WTC11 (cell line): ENCODE measurements around the gene PXT1. TPM values are rescaled to one million over a fixed set of nuclear protein-coding genes. Genes with fewer than 3 reads are reported as not detected.

Source experiments
- ATAC-seq: fragments of 200-7000 bp; cut with Tn5 transposase; 2 replicates; pipeline ENCODE4 v1.10.0; 2021; ENCODE audit warnings: mild to moderate bottlenecking, moderate library complexity
- CTCF ChIA-PET: fragments of 300-600 bp; sonication (Branson Sonifier 250); formaldehyde crosslinking; loops from one replicate; lab custom pipeline; 2021; ENCODE audit warnings: antibody characterized with exemption; lab: Charles Lee
- POLR2A ChIA-PET: fragments of 350-600 bp; sonication (Branson Sonifier 250); formaldehyde crosslinking; loops from one replicate; lab custom pipeline; 2021; ENCODE audit warnings: antibody characterized with exemption; lab: Charles Lee
- DNase-seq: peaks from one replicate; pipeline ENCODE4 v3.0.0; 2021; ENCODE audit warnings: low spot score
- H3K27ac Mint-ChIP-seq: 2 replicates; pipeline ENCODE4 v1.8.0; 2021; ENCODE audit warnings: mixed read lengths
- H3K27me3 Mint-ChIP-seq: 2 replicates; pipeline ENCODE4 v1.8.0; 2021; ENCODE audit warnings: low read depth, mild to moderate bottlenecking, moderate library complexity, mixed read lengths
- H3K36me3 Mint-ChIP-seq: 2 replicates; pipeline ENCODE4 v1.8.0; 2021; ENCODE audit warnings: mixed read lengths
- H3K4me1 Mint-ChIP-seq: 2 replicates; pipeline ENCODE4 v1.8.0; 2022; ENCODE audit warnings: mixed read lengths
- H3K4me3 Mint-ChIP-seq: 2 replicates; pipeline ENCODE4 v1.8.0; 2021; ENCODE audit warnings: mild to moderate bottlenecking, moderate library complexity, mixed read lengths
- H3K9me3 Mint-ChIP-seq: 2 replicates; pipeline ENCODE4 v1.8.0; 2021; ENCODE audit warnings: mixed read lengths
- AR ChIP-seq: fragments of 250-450 bp; sonication (Bioruptor Pico); IDR thresholded peaks from 2 replicates; pipeline ENCODE4 v1.9.0; 2021; ENCODE audit warnings: mild to moderate bottlenecking
- CDX4 ChIP-seq: fragments of 250-450 bp; sonication (Bioruptor Pico); IDR thresholded peaks from 2 replicates; pipeline ENCODE4 v1.9.0; 2021; ENCODE audit warnings: moderate library complexity, mild to moderate bottlenecking, inconsistent platforms, borderline replicate concordance
- E2F4 ChIP-seq: sonication (generic); formaldehyde crosslinking; IDR thresholded peaks from 2 replicates; pipeline ENCODE4 v1.8.1; 2022; ENCODE audit warnings: low read depth, mild to moderate bottlenecking, moderate library complexity, missing genetic modification reagents, borderline replicate concordance
- E2F5 ChIP-seq: sonication (generic); formaldehyde crosslinking; IDR thresholded peaks from 2 replicates; pipeline ENCODE4 v1.8.1; 2022; ENCODE audit warnings: mild to moderate bottlenecking, moderate library complexity, missing genetic modification reagents
- ESRRA ChIP-seq: sonication (generic); formaldehyde crosslinking; IDR thresholded peaks from 2 replicates; pipeline ENCODE4 v1.8.1; 2022; ENCODE audit warnings: mild to moderate bottlenecking, missing genetic modification reagents, borderline replicate concordance
- FOXK1 ChIP-seq: sonication (generic); formaldehyde crosslinking; IDR thresholded peaks from 2 replicates; pipeline ENCODE4 v1.8.0; 2022; ENCODE audit warnings: mild to moderate bottlenecking, moderate library complexity, missing genetic modification reagents
- NFE2L1 ChIP-seq: sonication (generic); formaldehyde crosslinking; IDR thresholded peaks from 2 replicates; pipeline ENCODE4 v1.8.1; 2023; ENCODE audit warnings: missing genetic modification reagents
- NR2C2 ChIP-seq: sonication (generic); formaldehyde crosslinking; IDR thresholded peaks from 2 replicates; pipeline ENCODE4 v1.8.0; 2022; ENCODE audit warnings: mild to moderate bottlenecking, missing genetic modification reagents
- OVOL2 ChIP-seq: fragments of 250-450 bp; sonication (Bioruptor Pico); IDR thresholded peaks from 2 replicates; pipeline ENCODE4 v1.9.0; 2021; ENCODE audit warnings: mild to moderate bottlenecking, borderline replicate concordance
- TCF7 ChIP-seq: sonication (generic); formaldehyde crosslinking; IDR thresholded peaks from 2 replicates; pipeline ENCODE4 v1.8.0; 2022; ENCODE audit warnings: mild to moderate bottlenecking, low read depth, missing genetic modification reagents, moderate library complexity
- TEAD1 ChIP-seq: sonication (generic); formaldehyde crosslinking; IDR thresholded peaks from 2 replicates; pipeline ENCODE4 v1.8.0; 2022; ENCODE audit warnings: mild to moderate bottlenecking, missing genetic modification reagents
- TEAD4 ChIP-seq: sonication (generic); formaldehyde crosslinking; IDR thresholded peaks from 2 replicates; pipeline ENCODE4 v1.8.0; 2022; ENCODE audit warnings: mild to moderate bottlenecking, missing genetic modification reagents
- ZNF121 ChIP-seq: sonication (generic); formaldehyde crosslinking; IDR thresholded peaks from 2 replicates; pipeline ENCODE4 v1.8.0; 2023; ENCODE audit warnings: missing genetic modification reagents
- ZNF138 ChIP-seq: sonication (generic); formaldehyde crosslinking; conservative IDR thresholded peaks from 2 replicates; pipeline ENCODE4 v1.8.1; 2022; ENCODE audit warnings: mild to moderate bottlenecking, moderate library complexity, missing genetic modification reagents
- ZNF219 ChIP-seq: sonication (generic); formaldehyde crosslinking; IDR thresholded peaks from 2 replicates; pipeline ENCODE4 v1.8.0; 2023; ENCODE audit warnings: missing genetic modification reagents, mild to moderate bottlenecking, borderline replicate concordance
- ZNF416 ChIP-seq: fragments of 250-450 bp; sonication (Bioruptor Pico); IDR thresholded peaks from 2 replicates; pipeline ENCODE4 v1.9.0; 2021; ENCODE audit warnings: mild to moderate bottlenecking, inconsistent platforms
- total RNA-seq: library from RNA; stranded (reverse); gene quantifications from 3 replicates; pipeline ENCODE4 v1.2.3, GENCODE V29; 2021
- TF ChIP-seq, protein P1 (sequence below): sonication (generic); formaldehyde crosslinking; IDR thresholded peaks from 2 replicates; pipeline ENCODE4 v1.8.1; 2023; ENCODE audit warnings: mild to moderate bottlenecking, missing genetic modification reagents, borderline replicate concordance
- TF ChIP-seq, protein P2 (sequence below): sonication (generic); formaldehyde crosslinking; IDR thresholded peaks from 2 replicates; pipeline ENCODE4 v1.8.0; 2023; ENCODE audit warnings: missing genetic modification reagents, mild to moderate bottlenecking, borderline replicate concordance

The PXT1 gene
- total RNA-seq, 1 experiment from 2014 or later: 0.15 TPM

- TF ChIP-seq, protein P1, sequence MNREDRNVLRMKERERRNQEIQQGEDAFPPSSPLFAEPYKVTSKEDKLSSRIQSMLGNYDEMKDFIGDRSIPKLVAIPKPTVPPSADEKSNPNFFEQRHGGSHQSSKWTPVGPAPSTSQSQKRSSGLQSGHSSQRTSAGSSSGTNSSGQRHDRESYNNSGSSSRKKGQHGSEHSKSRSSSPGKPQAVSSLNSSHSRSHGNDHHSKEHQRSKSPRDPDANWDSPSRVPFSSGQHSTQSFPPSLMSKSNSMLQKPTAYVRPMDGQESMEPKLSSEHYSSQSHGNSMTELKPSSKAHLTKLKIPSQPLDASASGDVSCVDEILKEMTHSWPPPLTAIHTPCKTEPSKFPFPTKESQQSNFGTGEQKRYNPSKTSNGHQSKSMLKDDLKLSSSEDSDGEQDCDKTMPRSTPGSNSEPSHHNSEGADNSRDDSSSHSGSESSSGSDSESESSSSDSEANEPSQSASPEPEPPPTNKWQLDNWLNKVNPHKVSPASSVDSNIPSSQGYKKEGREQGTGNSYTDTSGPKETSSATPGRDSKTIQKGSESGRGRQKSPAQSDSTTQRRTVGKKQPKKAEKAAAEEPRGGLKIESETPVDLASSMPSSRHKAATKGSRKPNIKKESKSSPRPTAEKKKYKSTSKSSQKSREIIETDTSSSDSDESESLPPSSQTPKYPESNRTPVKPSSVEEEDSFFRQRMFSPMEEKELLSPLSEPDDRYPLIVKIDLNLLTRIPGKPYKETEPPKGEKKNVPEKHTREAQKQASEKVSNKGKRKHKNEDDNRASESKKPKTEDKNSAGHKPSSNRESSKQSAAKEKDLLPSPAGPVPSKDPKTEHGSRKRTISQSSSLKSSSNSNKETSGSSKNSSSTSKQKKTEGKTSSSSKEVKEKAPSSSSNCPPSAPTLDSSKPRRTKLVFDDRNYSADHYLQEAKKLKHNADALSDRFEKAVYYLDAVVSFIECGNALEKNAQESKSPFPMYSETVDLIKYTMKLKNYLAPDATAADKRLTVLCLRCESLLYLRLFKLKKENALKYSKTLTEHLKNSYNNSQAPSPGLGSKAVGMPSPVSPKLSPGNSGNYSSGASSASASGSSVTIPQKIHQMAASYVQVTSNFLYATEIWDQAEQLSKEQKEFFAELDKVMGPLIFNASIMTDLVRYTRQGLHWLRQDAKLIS (CRISPR knock-in tag): no peak
- TF ChIP-seq, protein P2, sequence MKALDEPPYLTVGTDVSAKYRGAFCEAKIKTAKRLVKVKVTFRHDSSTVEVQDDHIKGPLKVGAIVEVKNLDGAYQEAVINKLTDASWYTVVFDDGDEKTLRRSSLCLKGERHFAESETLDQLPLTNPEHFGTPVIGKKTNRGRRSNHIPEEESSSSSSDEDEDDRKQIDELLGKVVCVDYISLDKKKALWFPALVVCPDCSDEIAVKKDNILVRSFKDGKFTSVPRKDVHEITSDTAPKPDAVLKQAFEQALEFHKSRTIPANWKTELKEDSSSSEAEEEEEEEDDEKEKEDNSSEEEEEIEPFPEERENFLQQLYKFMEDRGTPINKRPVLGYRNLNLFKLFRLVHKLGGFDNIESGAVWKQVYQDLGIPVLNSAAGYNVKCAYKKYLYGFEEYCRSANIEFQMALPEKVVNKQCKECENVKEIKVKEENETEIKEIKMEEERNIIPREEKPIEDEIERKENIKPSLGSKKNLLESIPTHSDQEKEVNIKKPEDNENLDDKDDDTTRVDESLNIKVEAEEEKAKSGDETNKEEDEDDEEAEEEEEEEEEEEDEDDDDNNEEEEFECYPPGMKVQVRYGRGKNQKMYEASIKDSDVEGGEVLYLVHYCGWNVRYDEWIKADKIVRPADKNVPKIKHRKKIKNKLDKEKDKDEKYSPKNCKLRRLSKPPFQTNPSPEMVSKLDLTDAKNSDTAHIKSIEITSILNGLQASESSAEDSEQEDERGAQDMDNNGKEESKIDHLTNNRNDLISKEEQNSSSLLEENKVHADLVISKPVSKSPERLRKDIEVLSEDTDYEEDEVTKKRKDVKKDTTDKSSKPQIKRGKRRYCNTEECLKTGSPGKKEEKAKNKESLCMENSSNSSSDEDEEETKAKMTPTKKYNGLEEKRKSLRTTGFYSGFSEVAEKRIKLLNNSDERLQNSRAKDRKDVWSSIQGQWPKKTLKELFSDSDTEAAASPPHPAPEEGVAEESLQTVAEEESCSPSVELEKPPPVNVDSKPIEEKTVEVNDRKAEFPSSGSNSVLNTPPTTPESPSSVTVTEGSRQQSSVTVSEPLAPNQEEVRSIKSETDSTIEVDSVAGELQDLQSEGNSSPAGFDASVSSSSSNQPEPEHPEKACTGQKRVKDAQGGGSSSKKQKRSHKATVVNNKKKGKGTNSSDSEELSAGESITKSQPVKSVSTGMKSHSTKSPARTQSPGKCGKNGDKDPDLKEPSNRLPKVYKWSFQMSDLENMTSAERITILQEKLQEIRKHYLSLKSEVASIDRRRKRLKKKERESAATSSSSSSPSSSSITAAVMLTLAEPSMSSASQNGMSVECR: no peak
- TF ChIP-seq NFE2L1 (no peak), ZNF416 (CRISPR knock-in tag) (no peak), OVOL2 (CRISPR knock-in tag) (no peak)
These were observed 73.5 kb downstream of the PXT1 start (continued) for GRCh38 chr6:36368921-36369865.

DNA sequence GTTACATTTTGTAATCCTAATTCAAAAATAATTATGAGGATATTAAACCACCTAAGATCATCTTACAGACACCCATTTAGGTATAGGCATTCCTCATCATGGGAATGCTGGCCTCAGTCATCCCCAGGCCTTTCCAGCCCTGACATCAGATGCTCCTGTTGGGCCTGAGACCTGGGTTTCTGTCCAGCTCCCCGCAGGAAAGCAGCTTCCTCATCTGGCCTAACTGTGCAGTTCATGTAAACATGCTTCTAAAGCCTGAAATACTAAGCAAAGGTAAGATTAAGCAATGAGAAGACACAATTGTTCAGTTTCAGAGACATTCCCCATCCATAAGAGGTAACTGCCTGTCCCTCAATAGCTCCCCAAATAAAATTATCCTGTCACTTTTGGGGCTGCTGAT lies 74.2 kb downstream of the PXT1 start:
- POLR2A ChIA-PET: interaction anchor here (0.6 kb wide), 2 partner anchors 65 to 112 kb away, joined by 3 to 5 read pairs; no protein-coding TSS in a partner anchor
- Mint-ChIP-seq H3K36me3 (no peaks in the 10 kb centered on the region), H3K9me3 (no peaks in the 10 kb centered on the region), H3K27me3 (no peaks in the 10 kb centered on the region), H3K4me1 (peaks cover 6% of the 10 kb centered on the region), H3K4me3 (no peak overlapping the region), H3K27ac (no peak overlapping the region)
- TF ChIP-seq ESRRA (CRISPR knock-in tag): no peak
- DNase-seq (no peak), ATAC-seq (no peak)
- CTCF ChIA-PET: interaction anchor here (0.5 to 2.6 kb wide), 4 partner anchors 8 to 66 kb away, joined by 3 to 9 read pairs (median 4); no protein-coding TSS in a partner anchor

- Mint-ChIP-seq H3K36me3 (no peaks in the 10 kb centered on the region), H3K27me3 (no peaks in the 10 kb centered on the region), H3K27ac (no peak overlapping the region), H3K4me1 (peaks cover 2% of the 10 kb centered on the region), H3K9me3 (no peaks in the 10 kb centered on the region), H3K4me3 (no peak overlapping the region)
- CTCF ChIA-PET: interaction anchor here (0.5 to 2.6 kb wide), 2 partner anchors 12 to 27 kb away, joined by 3 to 9 read pairs; no protein-coding TSS in a partner anchor
- DNase-seq: no peak
- ATAC-seq: no peak
- no peak for TF ChIP-seq TEAD4 (CRISPR knock-in tag)
- TF ChIP-seq AR: no peak
- no peak for TF ChIP-seq E2F5 (CRISPR knock-in tag)
- TF ChIP-seq NR2C2 (CRISPR knock-in tag): no peak
- no peak for TF ChIP-seq CDX4 (CRISPR knock-in tag)
- TF ChIP-seq TEAD1 (CRISPR knock-in tag): no peak
- no peak for TF ChIP-seq E2F4 (CRISPR knock-in tag)
- TF ChIP-seq ZNF121 (CRISPR knock-in tag): no peak
- TF ChIP-seq ZNF138 (CRISPR knock-in tag): no peak
- TF ChIP-seq TCF7 (CRISPR knock-in tag): no peak
- TF ChIP-seq ZNF219: no peak
- no peak for TF ChIP-seq FOXK1 (CRISPR knock-in tag)
- no peak for TF ChIP-seq ZNF416 (CRISPR knock-in tag)
- POLR2A ChIA-PET: no interaction called here
These were observed 74.9 kb downstream of the PXT1 start for GRCh38 chr6:36367743-36368142.
